H1 (cell line): ENCODE measurements around the gene ABHD10. TPM values are rescaled to one million over a fixed set of nuclear protein-coding genes. Genes with fewer than 3 reads are reported as not detected.

Experiments
- CTCF ChIA-PET: fragments of 300-600 bp; sonication (Branson Sonifier 250); formaldehyde crosslinking; loops from one replicate; lab custom pipeline; 2021; ENCODE audit not compliant: partially characterized antibody; lab: Charles Lee
- POLR2A ChIA-PET: fragments of 300-600 bp; sonication (Branson Sonifier 250); formaldehyde crosslinking; loops from one replicate; lab custom pipeline; 2021; ENCODE audit warnings: inconsistent platforms; ENCODE audit not compliant: partially characterized antibody; lab: Charles Lee
- DNase-seq, 2 experiments: peaks; one replicate each; pipeline versions ENCODE4 v3.0.0 to v3.0.0-alpha.2; 2010 to 2022; ENCODE audit warnings: low spot score in 2 of 2, low read depth in 1 of 2, mixed read lengths in 1 of 2
- FAIRE-seq: peaks from 2 replicates; lab custom pipeline; 2011; peaks lifted over from hg19 to GRCh38; lab: Jason Lieb, UNC
- H2AFZ ChIP-seq: 2 replicates; pipeline ENCODE4 v1.8.1; 2012; ENCODE audit warnings: low read length, inconsistent platforms
- H2AK5ac ChIP-seq: 2 replicates; pipeline ENCODE4 v1.6.1; 2013; ENCODE audit warnings: low read depth, low read length
- H2BK120ac ChIP-seq: replicated peaks from 2 replicates; pipeline ENCODE3; 2013; ENCODE audit warnings: low read depth, low read length, inconsistent platforms
- H2BK12ac ChIP-seq: 2 replicates; pipeline ENCODE4 v1.6.1; 2013; ENCODE audit warnings: low read depth, low read length
- H2BK15ac ChIP-seq: 2 replicates; pipeline ENCODE4 v1.6.1; 2013; ENCODE audit warnings: low read length
- H2BK20ac ChIP-seq: 2 replicates; pipeline ENCODE4 v1.6.1; 2013; ENCODE audit warnings: low read length
- H2BK5ac ChIP-seq: 2 replicates; pipeline ENCODE4 v1.6.1; 2013; ENCODE audit warnings: low read depth, low read length
- H3K14ac ChIP-seq: 2 replicates; pipeline ENCODE4 v1.6.1; 2013; ENCODE audit warnings: inconsistent platforms; ENCODE audit not compliant: insufficient read length
- H3K18ac ChIP-seq: 2 replicates; pipeline ENCODE4 v1.6.1; 2013; ENCODE audit warnings: low read length; ENCODE audit errors: extremely low read depth
- H3K23ac ChIP-seq: 2 replicates; pipeline ENCODE4 v1.6.1; 2013; ENCODE audit warnings: inconsistent platforms; ENCODE audit not compliant: insufficient read length
- H3K23me2 ChIP-seq: 2 replicates; pipeline ENCODE4 v1.6.1; 2013; ENCODE audit warnings: low read depth, low read length
- H3K27ac ChIP-seq: 2 replicates; pipeline ENCODE4 v1.6.1; 2011; ENCODE audit warnings: low read depth, low read length, inconsistent platforms
- H3K27me3 ChIP-seq, 4 experiments: replicated peaks in 1 of 4; 1 replicate in 1 of 4; 2 replicates in 3 of 4; pipeline versions ENCODE4 v1.6.1 to v1.8.1; 2011 to 2013; ENCODE audit warnings: low read length in 3 of 4, mild to moderate bottlenecking in 3 of 4, inconsistent platforms in 2 of 4, mixed read lengths in 2 of 4, moderate library complexity in 1 of 4; ENCODE audit not compliant: control insufficient read depth in 3 of 4, insufficient read depth in 3 of 4; ENCODE audit errors: extremely low read depth in 1 of 4
- H3K36me3 ChIP-seq, 4 experiments: 2 replicates each; pipeline versions ENCODE4 v1.6.1 to v1.8.1; 2011 to 2013; ENCODE audit warnings: mild to moderate bottlenecking in 4 of 4, low read length in 3 of 4, moderate library complexity in 2 of 4, control low read depth in 1 of 4, inconsistent platforms in 1 of 4; ENCODE audit not compliant: insufficient read depth in 4 of 4, control insufficient read depth in 2 of 4
- H3K4ac ChIP-seq: replicated peaks from 2 replicates; pipeline ENCODE3; 2013; ENCODE audit warnings: low read length, low read depth, mixed read lengths, inconsistent platforms; ENCODE audit not compliant: insufficient read length
- H3K4me1 ChIP-seq, 4 experiments: replicated peaks in 1 of 4; 1 replicate in 1 of 4; 2 replicates in 3 of 4; pipeline versions ENCODE4 v1.6.1 to v1.8.1; 2011 to 2013; ENCODE audit warnings: low read length in 3 of 4, inconsistent platforms in 2 of 4, mixed read lengths in 1 of 4; ENCODE audit not compliant: insufficient read depth in 4 of 4, control insufficient read depth in 3 of 4
- H3K4me2 ChIP-seq, 2 experiments: 2 replicates each; pipeline versions ENCODE4 v1.6.1 to v1.8.1; 2011 to 2013; ENCODE audit warnings: low read depth in 2 of 2, low read length in 2 of 2, control low read depth in 1 of 2, inconsistent platforms in 1 of 2, mild to moderate bottlenecking in 1 of 2; ENCODE audit not compliant: insufficient read depth in 1 of 2
- H3K4me3 ChIP-seq, 4 experiments: fragments of 200-600, 300-600 bp in 1 of 4; sonication (generic), shearing (Covaris generic), sonication (Bioruptor Twin) in 1 of 4; 2 replicates each; pipeline versions ENCODE4 v1.5.1 to v1.8.1; 2011 to 2016; ENCODE audit warnings: low read length in 4 of 4, low read depth in 3 of 4, control low read depth in 2 of 4, inconsistent platforms in 2 of 4, mild to moderate bottlenecking in 2 of 4, mixed read lengths in 1 of 4, moderate library complexity in 1 of 4; ENCODE audit not compliant: insufficient read depth in 2 of 4; ENCODE audit errors: extremely low read depth in 1 of 4
- H3K56ac ChIP-seq: replicated peaks from 2 replicates; pipeline ENCODE3; 2013; ENCODE audit warnings: low read depth, mild to moderate bottlenecking, mixed read lengths, low read length, inconsistent platforms; ENCODE audit not compliant: insufficient read length
- H3K79me1 ChIP-seq: 2 replicates; pipeline ENCODE4 v1.6.1; 2013; ENCODE audit warnings: low read depth, low read length, control low read depth
- H3K79me2 ChIP-seq, 2 experiments: 2 replicates each; pipeline versions ENCODE4 v1.6.1 to v1.8.1; 2012 to 2013; ENCODE audit warnings: low read length in 2 of 2, mild to moderate bottlenecking in 2 of 2, inconsistent platforms in 1 of 2; ENCODE audit not compliant: insufficient read depth in 2 of 2, control insufficient read depth in 1 of 2
- H3K9ac ChIP-seq, 4 experiments: replicated peaks in 1 of 4; 1 replicate in 1 of 4; 2 replicates in 3 of 4; pipeline versions ENCODE4 v1.6.1 to v1.8.1; 2011 to 2013; ENCODE audit warnings: low read depth in 3 of 4, low read length in 3 of 4, control low read depth in 2 of 4, mild to moderate bottlenecking in 2 of 4, moderate library complexity in 2 of 4, inconsistent platforms in 1 of 4; ENCODE audit errors: extremely low read depth in 1 of 4
- H3K9me3 ChIP-seq, 2 experiments: 2 replicates each; pipeline versions ENCODE4 v1.6.1 to v1.8.1; 2012 to 2013; ENCODE audit warnings: mild to moderate bottlenecking in 2 of 2, moderate library complexity in 2 of 2, control low read depth in 1 of 2, inconsistent platforms in 1 of 2, low read depth in 1 of 2, low read length in 1 of 2, mixed read lengths in 1 of 2; ENCODE audit not compliant: insufficient read depth in 2 of 2
- H4K20me1 ChIP-seq, 2 experiments: replicated peaks in 1 of 2; 2 replicates each; pipeline versions ENCODE3 to v1.8.1; 2011 to 2013; ENCODE audit warnings: inconsistent platforms in 2 of 2, low read length in 2 of 2, mild to moderate bottlenecking in 1 of 2; ENCODE audit not compliant: insufficient read depth in 2 of 2, control insufficient read depth in 1 of 2
- H4K5ac ChIP-seq: 2 replicates; pipeline ENCODE4 v1.6.1; 2013; ENCODE audit warnings: low read length, low read depth, mixed read lengths, inconsistent platforms; ENCODE audit not compliant: insufficient read length
- H4K8ac ChIP-seq: 2 replicates; pipeline ENCODE4 v1.8.0; 2013; ENCODE audit warnings: mild to moderate bottlenecking, moderate library complexity, low read length, inconsistent platforms; ENCODE audit not compliant: insufficient read depth; ENCODE audit errors: extremely low read depth
- H4K91ac ChIP-seq: replicated peaks from 2 replicates; pipeline ENCODE3; 2013; ENCODE audit warnings: low read length, mixed read lengths, inconsistent platforms; ENCODE audit not compliant: insufficient read length
- CBX5 ChIP-seq: fragments of 300-800, 300-1000 bp; sonication (generic); IDR thresholded peaks from 2 replicates; pipeline ENCODE4 v1.7.1; 2016; ENCODE audit warnings: antibody characterized with exemption, low read length, low read depth
- POLR2AphosphoS5 ChIP-seq: IDR thresholded peaks from 2 replicates; pipeline ENCODE4 v1.6.1; 2011; ENCODE audit warnings: low read depth, low read length
- polyA plus RNA-seq, 7 experiments: library from polyadenylated mRNA; depleted of rRNA in 3 of 7; stranded (reverse) in 5 of 7; unstranded in 2 of 7; fragments of >200 nt in 5 of 7; fragments of 200-250 nt in 2 of 7; gene quantifications; 1 replicate in 5 of 7; 2 replicates in 1 of 7; 4 replicates in 1 of 7; pipeline versions ENCODE4 v1.2.1 to v1.2.3, GENCODE V29; 2011 to 2013; ENCODE audit warnings: missing spikeins in 2 of 7, mixed read lengths in 2 of 7
- total RNA-seq: library from RNA; stranded (reverse); fragmentation: NEBNext Ultra II Directional; extraction: Animal tissue kit (Norgen Biotek cat#: 25700); gene quantifications from 2 replicates; pipeline ENCODE4 v1.2.1, GENCODE V29; 2021

Gene ABHD10
- total and polyA plus RNA-seq, 2 of the 8 experiments (the other 6 are each of a cell fraction or from before 2014, with no cell fraction given), result 10.9 to 24.6 TPM

- no peak overlapping the region for H2BK20ac ChIP-seq
- H3K23ac ChIP-seq, result no peak overlapping the region
- no peak overlapping the region for H2AK5ac ChIP-seq
- ChIA-PET CTCF (no interaction called here), POLR2A (no interaction called here)
- H4K91ac ChIP-seq, result no peak overlapping the region
- no peaks in the 10 kb centered on the region for H4K20me1 ChIP-seq
- H2BK12ac ChIP-seq, result no peak overlapping the region
- H3K4me2 ChIP-seq, result no peak overlapping the region
- no peak overlapping the region for H3K4ac ChIP-seq
- no peaks in the 10 kb centered on the region for H3K23me2 ChIP-seq
- H3K18ac ChIP-seq, result no peak overlapping the region
- no peaks in the 10 kb centered on the region for H3K27me3 ChIP-seq
- no peaks in the 10 kb centered on the region for H3K79me1 ChIP-seq
- FAIRE-seq (no peak), DNase-seq (no peak)
- no peak overlapping the region for H4K5ac ChIP-seq
- H2BK5ac ChIP-seq, result no peak overlapping the region
- H3K27ac ChIP-seq, result no peak overlapping the region
- H3K14ac ChIP-seq, result no peak overlapping the region
- no peak overlapping the region for H2BK15ac ChIP-seq
- no peak overlapping the region for H3K9ac ChIP-seq
- no peak overlapping the region for H4K8ac ChIP-seq
- H3K56ac ChIP-seq, result no peak overlapping the region
- H3K4me3 ChIP-seq, result no peak overlapping the region
- no peaks in the 10 kb centered on the region for H3K79me2 ChIP-seq
- H2AFZ ChIP-seq, result no peak overlapping the region
- no peaks in the 10 kb centered on the region for H3K9me3 ChIP-seq
- H2BK120ac ChIP-seq, result no peak overlapping the region
- H3K36me3 ChIP-seq, result 0 out of 8 replicates have a peak, but pooled peaks cover 0 to 2% (median 0%) of the 10 kb centered on the region in 4 experiments
- no peaks in the 10 kb centered on the region for H3K4me1 ChIP-seq
- TF ChIP-seq POLR2AphosphoS5, result no peak
- TF ChIP-seq CBX5, result no peak
Observed at GRCh38 chr3:111937871-111938270, 41.0 kb upstream of the ABHD10 start.
